Esophagus squamous epithelium (tissue), 5 donors: ENCODE data around the gene OR5C1. TPM values are rescaled to one million over a fixed set of nuclear protein-coding genes. Genes with fewer than 3 reads are reported as not detected.

Experiments used
- DNase-seq: peaks from one replicate; lab custom pipeline; 2025; lab: John Stamatoyannopoulos, UW
- H3K27ac ChIP-seq, 4 donors: fragments of 200-600 bp; sonication (generic); one replicate each; pipeline ENCODE4 v1.5.1; 2016 to 2019; ENCODE audit warnings: mild to moderate bottlenecking in 1 of 4
- H3K27me3 ChIP-seq, 4 donors: fragments of 200-600 bp; sonication (generic); 1 replicate in 3 of 4; 2 replicates in 1 of 4; pipeline versions ENCODE4 v1.5.1 to v1.6.0; 2017 to 2021; ENCODE audit warnings: antibody characterized with exemption in 1 of 4
- H3K36me3 ChIP-seq, 3 donors: fragments of 200-600 bp; sonication (generic); one replicate each; pipeline ENCODE4 v1.5.1; 2016 to 2019
- H3K4me1 ChIP-seq, 3 donors: fragments of 200-600 bp; sonication (generic); one replicate each; pipeline ENCODE4 v1.5.1; 2017 to 2019
- H3K4me3 ChIP-seq, 4 donors: fragments of 200-600 bp; sonication (generic); 1 replicate in 3 of 4; 2 replicates in 1 of 4; pipeline ENCODE4 v1.5.1; 2016 to 2019; ENCODE audit warnings: mild to moderate bottlenecking in 2 of 4, moderate library complexity in 1 of 4
- H3K9me3 ChIP-seq, 3 donors: fragments of 200-600 bp; sonication (generic); one replicate each; pipeline ENCODE4 v1.5.1; 2016 to 2019
- POLR2A ChIP-seq, 4 donors: fragments of 450-650 bp; IDR thresholded peaks; one replicate each; pipeline ENCODE4 v1.6.1; 2017; ENCODE audit warnings: antibody characterized with exemption in 4 of 4, mild to moderate bottlenecking in 4 of 4, moderate library complexity in 3 of 4
- WGBS, 2 donors: methylation state at CpG; one replicate each; pipeline ENCODE4 v1.1.5; 2018; 5-methylcytosine and 5-hydroxymethylcytosine counted together
- intact Hi-C: fragments of 100-400 bp; cut with DNase I; formaldehyde crosslinking; loops from one replicate; pipeline ENCODE4 v1.15.0; 2022
- total RNA-seq, 4 donors: library from RNA; depleted of rRNA; stranded (reverse); fragments of >200 nt; gene quantifications; one replicate each; pipeline ENCODE4 v1.1.0, GENCODE V29; 2016
- TF ChIP-seq, protein P1 (sequence below), 6 experiments: fragments of 450-650 bp in 4 of 6; fragments of 200-600 bp in 2 of 6; sonication (generic) in 2 of 6; IDR thresholded peaks; one replicate each; pipeline ENCODE4 v1.5.1; 2016 to 2019; ENCODE audit warnings: antibody characterized with exemption in 6 of 6, mild to moderate bottlenecking in 4 of 6, moderate library complexity in 4 of 6
- donor health status: DM: yes; HTN: yes; CAD: no.

Gene OR5C1
- total RNA-seq, 4 donors from 2014 or later: not detected

DNA sequence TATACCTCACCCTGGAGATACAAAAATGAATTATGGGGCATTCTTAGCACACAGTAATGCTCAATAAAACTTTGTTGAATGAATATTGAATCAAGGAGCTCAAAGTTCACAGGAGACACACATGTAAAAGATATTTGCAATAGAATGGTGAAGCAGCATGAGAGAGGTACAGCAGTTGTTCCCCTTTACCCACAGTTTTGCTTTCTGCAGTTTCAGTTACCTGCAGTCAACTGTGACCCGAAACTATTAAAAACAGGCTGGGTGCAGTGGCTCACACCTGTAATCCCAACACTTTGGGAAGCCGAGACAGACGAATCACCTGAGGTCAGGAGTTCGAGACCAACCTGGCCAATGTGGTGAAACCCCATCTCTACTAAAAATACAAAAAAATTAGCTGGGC is 2.4 kb upstream of the OR5C1 start:
- Histone ChIP-seq H3K9me3 (no peaks in the 10 kb centered on the region), H3K27me3 (no peaks in the 10 kb centered on the region), H3K4me1 (no peaks in the 10 kb centered on the region), H3K36me3 (no peaks in the 10 kb centered on the region), H3K27ac (no peak overlapping the region), H3K4me3 (no peak overlapping the region)
- intact Hi-C loops: no loop called here
- WGBS, 2 donors: 82 to 83% methylated on average over 2 of the region's 4 CpGs
- no peak for DNase-seq
- TF ChIP-seq POLR2A (IDR thresholded peaks at IDR 0.05): no peak
- TF ChIP-seq, protein P1, sequence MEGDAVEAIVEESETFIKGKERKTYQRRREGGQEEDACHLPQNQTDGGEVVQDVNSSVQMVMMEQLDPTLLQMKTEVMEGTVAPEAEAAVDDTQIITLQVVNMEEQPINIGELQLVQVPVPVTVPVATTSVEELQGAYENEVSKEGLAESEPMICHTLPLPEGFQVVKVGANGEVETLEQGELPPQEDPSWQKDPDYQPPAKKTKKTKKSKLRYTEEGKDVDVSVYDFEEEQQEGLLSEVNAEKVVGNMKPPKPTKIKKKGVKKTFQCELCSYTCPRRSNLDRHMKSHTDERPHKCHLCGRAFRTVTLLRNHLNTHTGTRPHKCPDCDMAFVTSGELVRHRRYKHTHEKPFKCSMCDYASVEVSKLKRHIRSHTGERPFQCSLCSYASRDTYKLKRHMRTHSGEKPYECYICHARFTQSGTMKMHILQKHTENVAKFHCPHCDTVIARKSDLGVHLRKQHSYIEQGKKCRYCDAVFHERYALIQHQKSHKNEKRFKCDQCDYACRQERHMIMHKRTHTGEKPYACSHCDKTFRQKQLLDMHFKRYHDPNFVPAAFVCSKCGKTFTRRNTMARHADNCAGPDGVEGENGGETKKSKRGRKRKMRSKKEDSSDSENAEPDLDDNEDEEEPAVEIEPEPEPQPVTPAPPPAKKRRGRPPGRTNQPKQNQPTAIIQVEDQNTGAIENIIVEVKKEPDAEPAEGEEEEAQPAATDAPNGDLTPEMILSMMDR (IDR thresholded peaks at IDR 0.05): no peak

DNA sequence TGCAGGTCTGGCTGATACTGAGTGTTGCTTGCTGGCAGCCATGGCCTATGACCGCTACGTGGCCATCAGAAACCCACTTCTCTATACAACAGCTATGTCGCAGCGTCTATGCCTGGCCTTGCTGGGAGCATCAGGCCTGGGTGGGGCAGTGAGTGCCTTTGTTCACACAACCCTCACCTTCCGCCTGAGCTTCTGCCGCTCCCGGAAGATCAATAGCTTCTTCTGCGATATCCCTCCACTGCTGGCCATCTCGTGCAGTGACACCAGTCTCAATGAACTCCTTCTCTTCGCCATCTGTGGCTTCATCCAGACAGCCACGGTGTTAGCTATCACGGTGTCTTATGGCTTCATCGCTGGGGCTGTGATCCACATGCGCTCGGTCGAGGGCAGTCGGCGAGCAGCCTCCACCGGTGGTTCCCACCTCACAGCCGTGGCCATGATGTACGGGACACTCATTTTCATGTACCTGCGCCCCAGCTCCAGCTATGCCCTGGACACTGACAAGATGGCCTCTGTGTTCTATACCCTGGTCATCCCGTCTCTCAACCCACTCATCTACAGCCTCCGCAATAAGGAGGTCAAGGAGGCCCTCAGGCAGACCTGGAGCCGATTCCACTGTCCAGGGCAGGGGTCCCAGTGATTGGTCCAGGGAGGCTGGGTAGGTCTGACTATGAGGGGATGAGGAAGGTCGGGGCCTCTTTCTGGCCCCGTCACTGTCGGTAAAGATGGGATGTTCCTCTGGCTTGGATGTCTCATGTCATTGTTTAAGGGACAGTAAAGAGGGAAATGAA is 718 bp downstream of the OR5C1 start:
- DNase-seq: no peak

DNA sequence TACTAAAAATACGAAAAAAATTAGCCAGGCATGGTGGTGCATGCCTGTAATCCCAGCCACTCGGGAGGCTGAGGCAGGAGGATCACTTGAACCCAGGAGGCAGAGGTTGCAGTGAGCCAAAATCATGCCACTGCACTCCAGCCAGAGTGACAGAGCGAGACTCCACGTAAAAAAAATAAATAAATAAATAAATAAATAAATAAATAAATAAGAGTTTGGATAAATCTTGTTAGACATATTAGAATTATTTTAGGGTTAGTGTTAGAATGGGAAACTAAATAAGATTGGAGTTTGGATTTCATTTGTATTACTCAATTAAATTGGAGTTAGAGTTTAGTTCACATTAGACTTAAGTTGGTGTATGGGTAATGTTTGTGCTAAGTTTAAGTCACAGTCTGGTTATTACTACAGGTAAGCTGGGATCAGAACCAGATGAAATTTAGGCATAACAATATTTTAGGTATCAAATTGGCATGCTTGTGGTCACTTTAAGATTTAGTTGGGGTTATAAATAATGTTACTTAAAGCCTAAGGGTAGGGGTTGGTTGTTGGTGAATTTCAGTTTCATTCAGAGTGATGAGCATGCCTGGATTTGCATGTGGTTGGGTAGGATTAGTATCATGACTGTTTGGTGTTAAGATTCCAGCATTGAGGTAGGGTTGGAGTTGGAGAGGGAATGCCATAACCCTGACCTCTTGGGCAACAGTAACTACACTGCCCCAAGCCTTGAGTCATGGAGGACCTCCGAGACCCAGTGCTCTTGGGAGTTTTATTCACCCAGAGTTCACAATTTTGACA is 3.3 kb downstream of the OR5C1 start:
- Histone ChIP-seq H3K27me3 (no peaks in the 10 kb centered on the region), H3K36me3 (no peaks in the 10 kb centered on the region), H3K27ac (no peak overlapping the region), H3K4me3 (no peak overlapping the region), H3K9me3 (no peaks in the 10 kb centered on the region), H3K4me1 (no peaks in the 10 kb centered on the region)
- TF ChIP-seq POLR2A (IDR thresholded peaks at IDR 0.05): no peak
- TF ChIP-seq, protein P1 (IDR thresholded peaks at IDR 0.05): no peak
- intact Hi-C loops: no loop called here
- 78 to 88% methylated on average over 5 of the region's 5 CpGs for WGBS, 2 donors
- no peak for DNase-seq

More for the DNA sequence above, 718 bp downstream of the OR5C1 start:
- WGBS, 2 donors: 92 to 96% methylated on average over 24 to 26 of the region's 28 CpGs
- Histone ChIP-seq H3K9me3 (no peaks in the 10 kb centered on the region), H3K36me3 (no peaks in the 10 kb centered on the region), H3K4me1 (no peaks in the 10 kb centered on the region), H3K4me3 (no peak overlapping the region), H3K27ac (no peak overlapping the region), H3K27me3 (no peaks in the 10 kb centered on the region)
- intact Hi-C loops: no loop called here
- TF ChIP-seq, protein P1 (IDR thresholded peaks at IDR 0.05): no peak
- TF ChIP-seq POLR2A (IDR thresholded peaks at IDR 0.05): no peak

DNA sequence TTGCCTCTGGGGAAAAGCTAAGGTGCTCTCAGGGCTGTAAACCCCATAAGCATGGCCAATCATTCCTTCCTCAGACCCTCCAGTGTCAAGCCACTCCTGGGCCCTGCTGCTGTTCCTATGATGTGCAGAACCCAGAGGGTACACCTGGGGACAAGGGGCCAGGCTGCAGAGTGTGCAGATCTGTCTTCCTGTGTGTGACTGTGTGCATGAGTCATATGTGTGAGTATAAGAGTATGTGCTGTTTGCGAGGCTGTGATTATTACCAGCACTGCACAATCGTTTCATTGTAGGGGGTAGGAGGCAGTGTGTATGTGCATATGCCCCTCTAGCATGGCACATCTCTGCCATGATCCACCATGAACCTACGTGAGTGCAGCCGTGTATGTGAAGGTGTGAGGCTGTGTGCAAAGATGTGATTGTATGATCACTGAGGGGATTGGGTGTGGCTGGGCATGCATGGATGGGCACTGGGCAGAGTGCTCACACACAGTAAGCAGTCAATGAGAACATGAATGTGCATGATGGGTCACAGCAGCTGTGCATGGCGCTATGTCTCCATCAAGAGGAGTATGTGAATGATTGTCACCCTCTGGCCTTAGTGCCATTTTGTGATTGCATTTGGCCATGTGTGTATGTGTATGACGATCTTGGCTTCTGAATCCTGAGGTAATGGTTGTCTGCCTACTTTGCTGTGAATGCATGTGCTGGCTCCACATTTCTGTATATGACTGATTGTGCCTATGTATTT is 8.8 kb downstream of the OR5C1 start:
- 64 to 76% methylated on average over 6 of the region's 6 CpGs for WGBS, 2 donors
- TF ChIP-seq, protein P1 (IDR thresholded peaks at IDR 0.05): no peak
- TF ChIP-seq POLR2A (IDR thresholded peaks at IDR 0.05): no peak

More for the DNA sequence above, 8.8 kb downstream of the OR5C1 start:
- Histone ChIP-seq H3K36me3 (no peaks in the 10 kb centered on the region), H3K9me3 (no peaks in the 10 kb centered on the region), H3K4me3 (no peak overlapping the region), H3K4me1 (no peaks in the 10 kb centered on the region), H3K27me3 (no peaks in the 10 kb centered on the region), H3K27ac (no peak overlapping the region)
- intact Hi-C loops: no loop called here
- DNase-seq: no peak
